NCI-H2171 treated with DMSO at 0.1 percent for 48 hours (cell line): ENCODE measurements around the gene CCDC17.
A peak's percentile ranks its signal among the peaks of the same experiment; 100 is the strongest.
"Not testable (repeated sequence)": the region's sequence is repeated elsewhere in the genome, so short reads cannot be mapped to it uniquely, and the experiment has no call there.

Experiments
- DNase-seq: peaks from one replicate; lab custom pipeline; 2025; lab: John Stamatoyannopoulos, UW

The CCDC17 gene

GRCh38 chr1:45621895-45622523 lies 1.8 kb downstream of the CCDC17 start:
- DNase-seq = no peak

- DNase-seq = no peak
Measured at GRCh38 chr1:45621501-45621836, 2.4 kb downstream of the CCDC17 start.

- DNase-seq = no peak
Measured at GRCh38 chr1:45620588-45621500, 3.0 kb downstream of the CCDC17 start.

- no peak for DNase-seq
Measured at GRCh38 chr1:45619149-45619921, 4.5 kb downstream of the CCDC17 start.

- no peak for DNase-seq
Measured at GRCh38 chr1:45617618-45618017, 6.2 kb downstream of the CCDC17 start.

GRCh38 chr1:45615885-45616284 lies 8.0 kb downstream of the CCDC17 start:
- no peak for DNase-seq

- no peak for DNase-seq
Measured at GRCh38 chr1:45612941-45613579, 10.8 kb downstream of the CCDC17 start.

GRCh38 chr1:45610589-45611226 lies 13.1 kb downstream of the CCDC17 start:
- DNase-seq = no peak

GRCh38 chr1:45608175-45609156 lies 15.4 kb downstream of the CCDC17 start:
- no peak for DNase-seq

- DNase-seq = no peak
Measured at GRCh38 chr1:45607404-45608074, 16.3 kb downstream of the CCDC17 start.

GRCh38 chr1:45604239-45604638 lies 19.6 kb downstream of the CCDC17 start:
- no peak for DNase-seq

- DNase-seq = not testable (repeated sequence)
Measured at GRCh38 chr1:45596765-45597164, 27.1 kb downstream of the CCDC17 start.

- no peak for DNase-seq
Measured at GRCh38 chr1:45594412-45594811, 29.4 kb downstream of the CCDC17 start.

GRCh38 chr1:45589861-45590260 lies 34.0 kb downstream of the CCDC17 start:
- DNase-seq = no peak

- no peak for DNase-seq
Measured at GRCh38 chr1:45586769-45587168, 37.1 kb downstream of the CCDC17 start.

- no peak for DNase-seq
Measured at GRCh38 chr1:45585496-45586075, 38.3 kb downstream of the CCDC17 start.

- DNase-seq = no peak
Measured at GRCh38 chr1:45585110-45585426, 38.8 kb downstream of the CCDC17 start.

- DNase-seq = peak; percentile 91
Measured at GRCh38 chr1:45584351-45585109, 39.3 kb downstream of the CCDC17 start.
